ENCODE data around the gene AP3M1.

The AP3M1 gene

GRCh38 chr10:74084955-74085354, 65.7 kb downstream of the AP3M1 start:
- no peaks in the 10 kb centered on the region for H3K79me2 ChIP-seq (ENCODE audit: low read length)
- no peaks in the 10 kb centered on the region for H3K9me2 ChIP-seq (replicated peaks; ENCODE audit: insufficient read depth, low read length)
- H3K4me1 ChIP-seq (ENCODE audit: low read length) = peaks cover 8% of the 10 kb centered on the region
- H3F3A ChIP-seq (ENCODE audit: insufficient read depth, low read length) = peaks cover 9% of the 10 kb centered on the region; the same call in 1 of the 2 replicates
- H3K9ac ChIP-seq (ENCODE audit: low read length) = no peak overlapping the region
- no peaks in the 10 kb centered on the region for H3K27me3 ChIP-seq (replicated peaks; ENCODE audit: insufficient read depth, low read length)
- H3K36me3 ChIP-seq (replicated peaks; ENCODE audit: insufficient read depth, low read length) = no peaks in the 10 kb centered on the region
- DNase-seq = peak; percentile 80
- H3K27ac ChIP-seq (ENCODE audit: low read length) = peak overlapping the region; percentile 52; the same call in 1 of the 2 replicates
- H3K4me2 ChIP-seq (ENCODE audit: low read depth, low read length) = peak overlapping the region; percentile 57
- TF ChIP-seq CTCF (IDR thresholded peaks at IDR 0.05; ENCODE audit: low read length) (no peak), EZH2phosphoT487 (IDR thresholded peaks at IDR 0.05; ENCODE audit: low read length) (no peak), EZH2 (optimal IDR thresholded peaks at IDR 0.05; ENCODE audit: low read depth, low read length) (no peak)
- H3K4me3 ChIP-seq (ENCODE audit: low read length) = peak overlapping the region; percentile 24; the same call in 1 of the 2 replicates
- no peak overlapping the region for H2AFZ ChIP-seq (ENCODE audit: low read length)
- no peaks in the 10 kb centered on the region for H4K20me1 ChIP-seq (ENCODE audit: insufficient read depth, low read length)
- H3K9me3 ChIP-seq (replicated peaks; ENCODE audit: insufficient read depth, low read length) = no peaks in the 10 kb centered on the region

GRCh38 chr10:74083304-74083703, 67.3 kb downstream of the AP3M1 start:
- H3K4me3 ChIP-seq (ENCODE audit: low read length) = no peak overlapping the region
- no peak for DNase-seq
- H2AFZ ChIP-seq (ENCODE audit: low read length) = no peak overlapping the region
- H3K27me3 ChIP-seq (replicated peaks; ENCODE audit: insufficient read depth, low read length) = no peaks in the 10 kb centered on the region
- peaks cover 9% of the 10 kb centered on the region; the same call in 1 of the 2 replicates for H3F3A ChIP-seq (ENCODE audit: insufficient read depth, low read length)
- H3K27ac ChIP-seq (ENCODE audit: low read length) = no peak overlapping the region
- H3K4me1 ChIP-seq (ENCODE audit: low read length) = peaks cover 8% of the 10 kb centered on the region
- no peaks in the 10 kb centered on the region for H4K20me1 ChIP-seq (ENCODE audit: insufficient read depth, low read length)
- no peaks in the 10 kb centered on the region for H3K36me3 ChIP-seq (replicated peaks; ENCODE audit: insufficient read depth, low read length)
- no peak overlapping the region for H3K4me2 ChIP-seq (ENCODE audit: low read depth, low read length)
- TF ChIP-seq CTCF (IDR thresholded peaks at IDR 0.05; ENCODE audit: low read length) (no peak), EZH2phosphoT487 (IDR thresholded peaks at IDR 0.05; ENCODE audit: low read length) (no peak), EZH2 (optimal IDR thresholded peaks at IDR 0.05; ENCODE audit: low read depth, low read length) (no peak)
- H3K9me2 ChIP-seq (replicated peaks; ENCODE audit: insufficient read depth, low read length) = no peaks in the 10 kb centered on the region
- no peaks in the 10 kb centered on the region for H3K79me2 ChIP-seq (ENCODE audit: low read length)
- H3K9ac ChIP-seq (ENCODE audit: low read length) = no peak overlapping the region
- no peaks in the 10 kb centered on the region for H3K9me3 ChIP-seq (replicated peaks; ENCODE audit: insufficient read depth, low read length)

- Histone ChIP-seq H3K36me3 (replicated peaks; ENCODE audit: insufficient read depth, low read length) (no peaks in the 10 kb centered on the region), H2AFZ (ENCODE audit: low read length) (no peak overlapping the region), H3K9ac (ENCODE audit: low read length) (no peak overlapping the region), H3K9me3 (replicated peaks; ENCODE audit: insufficient read depth, low read length) (no peaks in the 10 kb centered on the region), H3K4me3 (ENCODE audit: low read length) (no peak overlapping the region), H3K4me2 (ENCODE audit: low read depth, low read length) (no peak overlapping the region), H3K79me2 (ENCODE audit: low read length) (no peaks in the 10 kb centered on the region), H3F3A (ENCODE audit: insufficient read depth, low read length) (peaks cover 9% of the 10 kb centered on the region; the same call in 1 of the 2 replicates), H3K9me2 (replicated peaks; ENCODE audit: insufficient read depth, low read length) (no peaks in the 10 kb centered on the region), H4K20me1 (ENCODE audit: insufficient read depth, low read length) (no peaks in the 10 kb centered on the region), H3K4me1 (ENCODE audit: low read length) (peaks cover 8% of the 10 kb centered on the region), H3K27ac (ENCODE audit: low read length) (no peak overlapping the region), H3K27me3 (replicated peaks; ENCODE audit: insufficient read depth, low read length) (no peaks in the 10 kb centered on the region)
- TF ChIP-seq EZH2 (optimal IDR thresholded peaks at IDR 0.05; ENCODE audit: low read depth, low read length) (no peak), CTCF (IDR thresholded peaks at IDR 0.05; ENCODE audit: low read length) (no peak), EZH2phosphoT487 (IDR thresholded peaks at IDR 0.05; ENCODE audit: low read length) (no peak)
- no peak for DNase-seq
Measured at GRCh38 chr10:74081941-74082718, 68.5 kb downstream of the AP3M1 start.

All from MM.1S (cell line).